HG02938 (cell line): Measurements from ENCODE around the gene GALNT9.

Experiments used
- ATAC-seq: cut with Tn5 transposase; IDR thresholded peaks from one replicate; pipeline ENCODE4 v1.9.1; 2021; ENCODE audit warnings: mild to moderate bottlenecking, moderate library complexity; ENCODE audit not compliant: unreplicated experiment

GALNT9 gene

GRCh38 chr12:132344601-132345000, 15.2 kb upstream of the GALNT9 start:
- ATAC-seq, result no peak

- ATAC-seq, result no peak
Measured at GRCh38 chr12:132344181-132344580, 14.8 kb upstream of the GALNT9 start.

GRCh38 chr12:132343294-132344004, 14.1 kb upstream of the GALNT9 start:
- ATAC-seq, result no peak

- ATAC-seq, result no peak
Measured at GRCh38 chr12:132342251-132343227, 13.2 kb upstream of the GALNT9 start.

GRCh38 chr12:132341318-132342050, 12.1 kb upstream of the GALNT9 start:
- no peak for ATAC-seq

GRCh38 chr12:132340266-132341035, 11.1 kb upstream of the GALNT9 start:
- no peak for ATAC-seq

GRCh38 chr12:132339856-132340255, 10.5 kb upstream of the GALNT9 start:
- ATAC-seq, result no peak

GRCh38 chr12:132338781-132339180, 9.4 kb upstream of the GALNT9 start:
- ATAC-seq, result no peak

- ATAC-seq, result no peak
Measured at GRCh38 chr12:132338311-132338710, 8.9 kb upstream of the GALNT9 start.

- ATAC-seq, result no peak
Measured at GRCh38 chr12:132337557-132337956, 8.2 kb upstream of the GALNT9 start.

GRCh38 chr12:132336451-132337413, 7.3 kb upstream of the GALNT9 start:
- ATAC-seq, result no peak

GRCh38 chr12:132335179-132335756, 5.9 kb upstream of the GALNT9 start:
- no peak for ATAC-seq

GRCh38 chr12:132333766-132334165, 4.4 kb upstream of the GALNT9 start:
- ATAC-seq, result no peak

GRCh38 chr12:132333273-132333672, 3.9 kb upstream of the GALNT9 start:
- no peak for ATAC-seq

- ATAC-seq, result no peak
Measured at GRCh38 chr12:132330549-132330881, 1.1 kb upstream of the GALNT9 start.

GRCh38 chr12:132329720-132330548, 545 bp upstream of the GALNT9 start:
- ATAC-seq, result no peak

GRCh38 chr12:132328282-132329029, 933 bp downstream of the GALNT9 start:
- no peak for ATAC-seq
